ENCODE measurements around the gene DHFR. TPM values are rescaled to one million over a fixed set of nuclear protein-coding genes. Genes with fewer than 3 reads are reported as not detected.
"Not testable (repeated sequence)": the region's sequence is repeated elsewhere in the genome, so short reads cannot be mapped to it uniquely, and the experiment has no call there.

The DHFR gene
- total RNA-seq, 2 experiments from 2014 or later: 105 to 107 TPM

- H3K4me3 Mint-ChIP-seq: no peak overlapping the region
- H3K27me3 Mint-ChIP-seq: no peaks in the 10 kb centered on the region
- H3K27ac Mint-ChIP-seq: no peak overlapping the region
- no peak for DNase-seq
- no peaks in the 10 kb centered on the region for H3K36me3 Mint-ChIP-seq (ENCODE audit: low read depth)
- ChIA-PET CTCF (no interaction called here), POLR2A (no interaction called here)
- intact Hi-C loops (cut with DNase I, micrococcal nuclease): no loop called here
- ATAC-seq: no peak
- H3K4me1 Mint-ChIP-seq: no peaks in the 10 kb centered on the region
- H3K9me3 Mint-ChIP-seq (ENCODE audit: low read depth): no peaks in the 10 kb centered on the region
These were observed 60.0 kb downstream of the DHFR start for GRCh38 chr5:80594810-80595209.

GRCh38 chr5:80592761-80593160, 62.0 kb downstream of the DHFR start:
- CTCF ChIA-PET: interaction anchor here (0.8 kb wide), 1 partner anchor 30 kb away, joined by 4 read pairs; no protein-coding TSS in a partner anchor
- no peak overlapping the region for H3K4me3 Mint-ChIP-seq
- no peak overlapping the region for H3K27ac Mint-ChIP-seq
- H3K4me1 Mint-ChIP-seq: no peaks in the 10 kb centered on the region
- H3K36me3 Mint-ChIP-seq (ENCODE audit: low read depth): no peaks in the 10 kb centered on the region
- no peak for DNase-seq
- no peaks in the 10 kb centered on the region for H3K9me3 Mint-ChIP-seq (ENCODE audit: low read depth)
- H3K27me3 Mint-ChIP-seq: no peaks in the 10 kb centered on the region
- ATAC-seq: no peak
- intact Hi-C loops (cut with DNase I, micrococcal nuclease): no loop called here
- POLR2A ChIA-PET: interaction anchor here (0.6 kb wide), 1 partner anchor 42 kb away, joined by 3 read pairs; no protein-coding TSS in a partner anchor

DNA sequence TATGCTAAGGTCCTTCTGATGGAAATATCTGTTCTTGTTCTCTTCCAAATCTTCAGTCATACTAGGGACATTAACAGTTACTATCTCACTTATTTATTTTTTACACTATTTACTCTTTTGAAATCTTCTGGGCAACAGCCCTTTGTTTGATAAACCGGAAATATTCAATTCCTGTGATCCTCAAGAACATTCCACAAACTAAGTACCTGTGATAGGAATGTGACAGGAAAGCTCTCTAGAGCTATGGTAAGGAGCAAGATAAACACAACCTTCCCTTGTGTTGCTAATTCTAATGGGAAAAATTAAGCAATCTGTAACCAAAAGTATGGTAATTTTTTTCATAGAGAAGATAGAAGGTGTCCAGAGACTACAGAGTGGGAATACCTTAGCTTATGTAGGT, 62.7 kb downstream of the DHFR start:
- POLR2A ChIA-PET: interaction anchor here (0.6 kb wide), 1 partner anchor 42 kb away, joined by 3 read pairs; no protein-coding TSS in a partner anchor
- DNase-seq (no peak), ATAC-seq (no peak)
- intact Hi-C loops (cut with DNase I, micrococcal nuclease): no loop called here
- Mint-ChIP-seq H3K4me3 (no peak overlapping the region), H3K4me1 (no peaks in the 10 kb centered on the region), H3K9me3 (ENCODE audit: low read depth) (no peaks in the 10 kb centered on the region), H3K27me3 (no peaks in the 10 kb centered on the region), H3K36me3 (ENCODE audit: low read depth) (no peaks in the 10 kb centered on the region), H3K27ac (no peak overlapping the region)
- CTCF ChIA-PET: no interaction called here

GRCh38 chr5:80591352-80591751, 63.4 kb downstream of the DHFR start:
- no peaks in the 10 kb centered on the region for H3K27me3 Mint-ChIP-seq
- ChIA-PET CTCF (no interaction called here), POLR2A (no interaction called here)
- intact Hi-C loops (cut with DNase I, micrococcal nuclease): no loop called here
- H3K36me3 Mint-ChIP-seq (ENCODE audit: low read depth): no peaks in the 10 kb centered on the region
- no peak overlapping the region for H3K4me3 Mint-ChIP-seq
- no peak overlapping the region for H3K27ac Mint-ChIP-seq
- no peaks in the 10 kb centered on the region for H3K9me3 Mint-ChIP-seq (ENCODE audit: low read depth)
- DNase-seq (no peak), ATAC-seq (no peak)
- no peaks in the 10 kb centered on the region for H3K4me1 Mint-ChIP-seq

DNA sequence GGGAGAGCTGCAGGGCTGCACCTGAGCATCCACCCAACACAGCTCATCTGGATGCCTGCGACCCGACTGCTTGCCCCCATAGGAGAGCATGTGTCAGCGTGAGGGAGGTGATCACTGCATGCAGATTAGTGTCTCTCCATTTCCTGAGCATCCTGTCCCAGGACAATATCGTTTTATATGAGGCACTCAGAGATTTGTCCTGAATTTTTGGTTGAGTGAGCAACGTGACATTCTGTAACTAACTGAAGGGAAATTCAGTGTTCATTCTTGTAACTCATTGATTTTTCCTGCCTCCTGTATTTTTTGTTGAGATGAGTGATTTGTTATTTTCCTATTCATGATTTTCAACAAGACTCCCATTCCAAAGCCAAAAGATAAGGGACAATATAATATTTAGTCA, 64.0 kb downstream of the DHFR start:
- intact Hi-C loops (cut with DNase I, micrococcal nuclease): no loop called here
- H3K27me3 Mint-ChIP-seq: no peaks in the 10 kb centered on the region
- H3K9me3 Mint-ChIP-seq (ENCODE audit: low read depth): no peaks in the 10 kb centered on the region
- no peaks in the 10 kb centered on the region for H3K36me3 Mint-ChIP-seq (ENCODE audit: low read depth)
- H3K4me3 Mint-ChIP-seq: no peak overlapping the region
- H3K4me1 Mint-ChIP-seq: no peaks in the 10 kb centered on the region
- H3K27ac Mint-ChIP-seq: no peak overlapping the region
- ATAC-seq (no peak), DNase-seq (no peak)
- ChIA-PET POLR2A (no interaction called here), CTCF (no interaction called here)

GRCh38 chr5:80588858-80589540, 65.8 kb downstream of the DHFR start:
- Mint-ChIP-seq H3K27ac (no peak overlapping the region), H3K27me3 (no peaks in the 10 kb centered on the region), H3K36me3 (ENCODE audit: low read depth) (no peaks in the 10 kb centered on the region), H3K4me3 (no peak overlapping the region), H3K9me3 (ENCODE audit: low read depth) (no peaks in the 10 kb centered on the region), H3K4me1 (no peaks in the 10 kb centered on the region)
- CTCF ChIA-PET: interaction anchor here (0.5 kb wide), 1 partner anchor 510 kb away, joined by 3 read pairs; no protein-coding TSS in a partner anchor
- intact Hi-C loops (cut with DNase I, micrococcal nuclease): no loop called here
- POLR2A ChIA-PET: no interaction called here
- no peak for DNase-seq
- ATAC-seq: no peak

- no peaks in the 10 kb centered on the region for H3K9me3 Mint-ChIP-seq (ENCODE audit: low read depth)
- H3K36me3 Mint-ChIP-seq (ENCODE audit: low read depth): no peaks in the 10 kb centered on the region
- H3K4me1 Mint-ChIP-seq: no peaks in the 10 kb centered on the region
- POLR2A ChIA-PET: no interaction called here
- CTCF ChIA-PET: no interaction called here
- H3K27ac Mint-ChIP-seq: no peak overlapping the region
- no peak for DNase-seq
- H3K4me3 Mint-ChIP-seq: no peak overlapping the region
- intact Hi-C loops (cut with DNase I, micrococcal nuclease): no loop called here
- peaks cover 2% of the 10 kb centered on the region for H3K27me3 Mint-ChIP-seq
- ATAC-seq: no peak
These were observed 70.0 kb downstream of the DHFR start for GRCh38 chr5:80584770-80585169.

DNA sequence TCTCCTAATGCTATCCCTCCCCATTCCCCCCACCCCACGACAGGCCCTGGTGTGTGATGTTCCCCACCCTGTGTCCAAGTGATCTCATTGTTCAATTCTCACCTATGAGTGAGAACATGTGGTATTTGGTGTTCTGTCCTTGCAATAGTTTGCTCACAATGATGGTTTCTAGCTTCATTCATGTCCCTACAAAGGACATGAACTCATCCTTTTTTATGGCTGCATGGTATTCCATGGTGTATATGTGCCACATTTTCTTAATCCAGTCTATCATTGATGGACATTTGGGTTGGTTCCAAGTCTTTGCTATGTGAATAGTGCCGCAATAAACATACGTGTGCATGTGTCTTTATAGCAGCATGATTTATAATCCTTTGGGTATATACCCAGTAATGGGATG, 74.5 kb downstream of the DHFR start:
- H3K27me3 Mint-ChIP-seq; H3K9me3 Mint-ChIP-seq (ENCODE audit: low read depth); DNase-seq; H3K36me3 Mint-ChIP-seq (ENCODE audit: low read depth); H3K27ac Mint-ChIP-seq; H3K4me1 Mint-ChIP-seq; CTCF ChIA-PET; H3K4me3 Mint-ChIP-seq; ATAC-seq; POLR2A ChIA-PET; intact Hi-C loops (cut with DNase I, micrococcal nuclease): not testable (repeated sequence)

- ChIA-PET CTCF (no interaction called here), POLR2A (no interaction called here)
- Mint-ChIP-seq H3K36me3 (ENCODE audit: low read depth) (no peaks in the 10 kb centered on the region), H3K4me1 (no peaks in the 10 kb centered on the region), H3K27ac (no peak overlapping the region), H3K27me3 (peaks cover 6% of the 10 kb centered on the region), H3K4me3 (no peak overlapping the region), H3K9me3 (ENCODE audit: low read depth) (no peaks in the 10 kb centered on the region)
- DNase-seq: no peak
- no peak for ATAC-seq
- intact Hi-C loops (cut with DNase I, micrococcal nuclease): no loop called here
These were observed 75.7 kb downstream of the DHFR start for GRCh38 chr5:80579050-80579449.

- ATAC-seq (no peak), DNase-seq (no peak)
- Mint-ChIP-seq H3K4me3 (no peak overlapping the region), H3K9me3 (ENCODE audit: low read depth) (no peaks in the 10 kb centered on the region), H3K4me1 (no peaks in the 10 kb centered on the region), H3K27ac (no peak overlapping the region), H3K27me3 (peaks cover 14% of the 10 kb centered on the region), H3K36me3 (ENCODE audit: low read depth) (no peaks in the 10 kb centered on the region)
- ChIA-PET CTCF (no interaction called here), POLR2A (no interaction called here)
- intact Hi-C loops (cut with DNase I, micrococcal nuclease): no loop called here
These were observed 77.1 kb downstream of the DHFR start for GRCh38 chr5:80577707-80578106.

DNA sequence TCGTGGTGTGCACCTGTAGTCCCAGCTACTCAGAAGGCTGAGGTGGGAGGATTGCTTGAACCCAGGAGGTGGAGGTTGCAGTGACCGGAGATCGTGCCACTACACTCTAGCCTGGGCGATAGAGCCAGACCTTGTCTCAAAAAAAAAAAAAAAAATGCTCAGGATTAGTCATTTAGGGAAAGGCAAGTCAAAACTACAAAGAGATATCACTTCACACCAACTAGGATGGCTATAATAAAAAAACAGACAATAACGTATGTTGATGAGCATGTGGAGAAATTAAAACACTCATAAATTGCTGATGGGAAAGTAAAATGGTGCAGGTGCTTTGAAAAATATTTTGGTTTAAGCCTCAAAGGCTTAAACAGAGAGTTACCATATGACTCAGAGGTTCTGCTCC, 78.4 kb downstream of the DHFR start:
- DNase-seq (no peak), ATAC-seq (no peak)
- Mint-ChIP-seq H3K36me3 (ENCODE audit: low read depth) (no peaks in the 10 kb centered on the region), H3K27me3 (peaks cover 26% of the 10 kb centered on the region), H3K4me3 (no peak overlapping the region), H3K27ac (no peak overlapping the region), H3K4me1 (no peaks in the 10 kb centered on the region), H3K9me3 (ENCODE audit: low read depth) (no peaks in the 10 kb centered on the region)
- ChIA-PET CTCF (interaction anchor here (0.9 kb wide), 1 partner anchor 10 kb away, joined by 3 read pairs; no protein-coding TSS in a partner anchor), POLR2A (no interaction called here)
- intact Hi-C loops (cut with DNase I, micrococcal nuclease): no loop called here

Data from activated CD4-positive, alpha-beta T cell treated with anti-CD3 and anti-CD28 coated beads for 36 hours (primary cell).